Suprapubic skin (tissue), 4 donors: ENCODE results near the gene IL27RA. TPM values are rescaled to one million over a fixed set of nuclear protein-coding genes. Genes with fewer than 3 reads are reported as not detected.
"Not testable (repeated sequence)": the region's sequence is repeated elsewhere in the genome, so short reads cannot be mapped to it uniquely, and the experiment has no call there.

Source experiments
- DNase-seq, 2 donors: peaks; one replicate each; pipeline ENCODE4 v3.0.0-alpha.2; 2019; ENCODE audit warnings: low spot score in 2 of 2
- H3K27ac ChIP-seq: fragments of 200-600 bp; sonication (generic); one replicate; pipeline ENCODE4 v1.5.1; 2019
- H3K27me3 ChIP-seq: fragments of 200-600 bp; sonication (generic); one replicate; pipeline ENCODE4 v1.5.1; 2019
- H3K36me3 ChIP-seq: fragments of 200-600 bp; sonication (generic); one replicate; pipeline ENCODE4 v1.5.1; 2019
- H3K4me1 ChIP-seq: fragments of 200-600 bp; sonication (generic); one replicate; pipeline ENCODE4 v1.5.1; 2019
- H3K4me3 ChIP-seq: fragments of 200-600 bp; sonication (generic); one replicate; pipeline ENCODE4 v1.5.1; 2019; ENCODE audit warnings: mild to moderate bottlenecking
- H3K9me3 ChIP-seq: fragments of 200-600 bp; sonication (generic); one replicate; pipeline ENCODE4 v1.5.1; 2019
- EP300 ChIP-seq: sonication (generic); formaldehyde crosslinking; IDR thresholded peaks from one replicate; pipeline ENCODE4 v1.6.1; 2017; ENCODE audit warnings: antibody characterized with exemption
- POLR2A ChIP-seq, 2 donors: fragments of 450-650 bp; IDR thresholded peaks; one replicate each; pipeline ENCODE4 v1.6.1; 2017; ENCODE audit warnings: antibody characterized with exemption in 2 of 2, mild to moderate bottlenecking in 2 of 2, moderate library complexity in 2 of 2
- POLR2AphosphoS5 ChIP-seq, 3 donors: sonication (generic); formaldehyde crosslinking; IDR thresholded peaks; one replicate each; pipeline ENCODE4 v1.6.1; 2017; ENCODE audit warnings: antibody characterized with exemption in 3 of 3
- WGBS: methylation state at CpG from one replicate; pipeline ENCODE4 v1.1.5; 2018; 5-methylcytosine and 5-hydroxymethylcytosine counted together
- total RNA-seq, 4 donors: library from RNA; depleted of rRNA; stranded (reverse); fragments of >200 nt; gene quantifications; one replicate each; pipeline ENCODE4 v1.1.0, GENCODE V29; 2016
- TF ChIP-seq, protein P1 (sequence below), 2 donors: fragments of 200-600 bp in 1 of 2; fragments of 450-650 bp in 1 of 2; sonication (generic) in 1 of 2; IDR thresholded peaks; one replicate each; pipeline ENCODE4 v1.5.1; 2016 to 2019; ENCODE audit warnings: antibody characterized with exemption in 2 of 2, mild to moderate bottlenecking in 1 of 2, moderate library complexity in 1 of 2

Gene IL27RA
- total RNA-seq, 4 donors from 2014 or later = 0.76 to 2.5 (median 1.5) TPM

DNA sequence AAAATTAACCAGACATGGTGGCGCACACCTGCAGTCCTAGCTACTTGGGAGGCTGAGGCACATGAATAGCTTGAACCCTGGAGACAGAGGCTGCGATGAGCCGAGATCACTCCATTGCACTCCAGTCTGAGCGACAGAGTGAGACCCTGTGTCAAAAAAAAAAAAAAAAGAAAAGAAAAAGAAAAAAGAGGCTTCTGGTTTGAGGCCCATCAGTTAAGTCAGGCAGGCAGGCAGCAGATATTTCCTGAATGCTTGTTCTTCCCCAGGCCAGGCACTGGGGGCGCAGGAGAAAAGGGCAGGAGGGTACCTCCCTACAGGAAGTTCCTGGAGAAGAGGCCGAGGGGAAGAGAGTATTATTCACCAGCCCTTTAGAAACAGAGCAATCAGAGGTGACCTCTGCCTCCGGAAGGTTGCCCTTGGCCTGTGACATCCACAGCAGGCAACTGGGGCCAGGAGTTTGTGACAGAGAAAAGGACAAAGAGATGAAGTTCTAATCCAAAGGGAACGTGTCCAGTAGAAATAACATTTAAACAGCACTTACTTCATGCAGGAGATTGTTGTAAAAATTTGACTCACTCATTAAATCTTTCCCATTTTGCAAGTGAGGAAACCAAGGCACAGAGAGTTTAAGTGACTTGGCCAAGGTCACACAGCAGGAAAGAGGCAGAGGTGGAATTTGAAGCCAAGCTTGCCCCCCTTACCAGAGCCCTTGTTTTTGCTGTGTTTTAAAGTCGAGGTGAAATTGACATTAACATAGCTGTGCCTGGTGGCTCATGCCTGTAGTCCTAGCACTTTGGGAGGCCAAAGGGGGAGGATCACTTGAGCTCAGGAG is 7.9 kb upstream of the IL27RA start:
- Histone ChIP-seq H3K36me3 (no peaks in the 10 kb centered on the region), H3K27me3 (no peaks in the 10 kb centered on the region), H3K4me3 (no peak overlapping the region), H3K9me3 (no peaks in the 10 kb centered on the region), H3K27ac (no peak overlapping the region), H3K4me1 (no peaks in the 10 kb centered on the region)
- TF ChIP-seq, protein P1, sequence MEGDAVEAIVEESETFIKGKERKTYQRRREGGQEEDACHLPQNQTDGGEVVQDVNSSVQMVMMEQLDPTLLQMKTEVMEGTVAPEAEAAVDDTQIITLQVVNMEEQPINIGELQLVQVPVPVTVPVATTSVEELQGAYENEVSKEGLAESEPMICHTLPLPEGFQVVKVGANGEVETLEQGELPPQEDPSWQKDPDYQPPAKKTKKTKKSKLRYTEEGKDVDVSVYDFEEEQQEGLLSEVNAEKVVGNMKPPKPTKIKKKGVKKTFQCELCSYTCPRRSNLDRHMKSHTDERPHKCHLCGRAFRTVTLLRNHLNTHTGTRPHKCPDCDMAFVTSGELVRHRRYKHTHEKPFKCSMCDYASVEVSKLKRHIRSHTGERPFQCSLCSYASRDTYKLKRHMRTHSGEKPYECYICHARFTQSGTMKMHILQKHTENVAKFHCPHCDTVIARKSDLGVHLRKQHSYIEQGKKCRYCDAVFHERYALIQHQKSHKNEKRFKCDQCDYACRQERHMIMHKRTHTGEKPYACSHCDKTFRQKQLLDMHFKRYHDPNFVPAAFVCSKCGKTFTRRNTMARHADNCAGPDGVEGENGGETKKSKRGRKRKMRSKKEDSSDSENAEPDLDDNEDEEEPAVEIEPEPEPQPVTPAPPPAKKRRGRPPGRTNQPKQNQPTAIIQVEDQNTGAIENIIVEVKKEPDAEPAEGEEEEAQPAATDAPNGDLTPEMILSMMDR (IDR thresholded peaks at IDR 0.05) = peak; percentile 26 to 42
- no peak for TF ChIP-seq EP300
- DNase-seq = no peak
- 61% methylated on average over 9 of the region's 9 CpGs for WGBS

DNA sequence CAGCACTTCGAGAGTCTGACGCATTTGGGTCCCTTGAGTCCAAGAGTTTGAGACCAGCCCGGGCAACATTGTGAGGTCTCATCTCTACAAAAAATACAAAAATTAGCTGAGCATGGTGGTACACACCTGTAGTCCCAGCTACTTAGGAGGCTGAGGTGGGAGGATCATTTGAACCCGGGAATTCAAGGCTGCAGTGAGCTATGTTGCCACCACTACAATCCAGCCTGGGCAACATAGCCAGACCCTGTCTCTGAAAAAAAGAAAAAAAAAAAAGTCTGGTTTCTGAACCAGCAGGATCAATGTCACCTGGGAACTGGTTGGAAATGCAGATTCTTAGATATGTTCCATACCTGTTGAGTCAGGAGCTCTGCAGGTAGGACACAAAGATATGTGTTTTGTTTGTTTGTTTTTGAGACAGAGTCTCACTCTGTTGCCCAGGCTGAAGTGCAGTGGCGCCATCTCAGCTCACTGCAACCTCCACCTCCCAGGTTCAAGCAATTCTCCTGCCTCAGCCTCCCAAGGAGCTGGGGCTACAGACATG is 4.8 kb upstream of the IL27RA start:
- not testable (repeated sequence) for H3K36me3 ChIP-seq, H3K9me3 ChIP-seq, H3K27me3 ChIP-seq, H3K4me1 ChIP-seq, H3K4me3 ChIP-seq, DNase-seq, H3K27ac ChIP-seq
- 92% methylated on average over 5 of the region's 5 CpGs for WGBS

DNA sequence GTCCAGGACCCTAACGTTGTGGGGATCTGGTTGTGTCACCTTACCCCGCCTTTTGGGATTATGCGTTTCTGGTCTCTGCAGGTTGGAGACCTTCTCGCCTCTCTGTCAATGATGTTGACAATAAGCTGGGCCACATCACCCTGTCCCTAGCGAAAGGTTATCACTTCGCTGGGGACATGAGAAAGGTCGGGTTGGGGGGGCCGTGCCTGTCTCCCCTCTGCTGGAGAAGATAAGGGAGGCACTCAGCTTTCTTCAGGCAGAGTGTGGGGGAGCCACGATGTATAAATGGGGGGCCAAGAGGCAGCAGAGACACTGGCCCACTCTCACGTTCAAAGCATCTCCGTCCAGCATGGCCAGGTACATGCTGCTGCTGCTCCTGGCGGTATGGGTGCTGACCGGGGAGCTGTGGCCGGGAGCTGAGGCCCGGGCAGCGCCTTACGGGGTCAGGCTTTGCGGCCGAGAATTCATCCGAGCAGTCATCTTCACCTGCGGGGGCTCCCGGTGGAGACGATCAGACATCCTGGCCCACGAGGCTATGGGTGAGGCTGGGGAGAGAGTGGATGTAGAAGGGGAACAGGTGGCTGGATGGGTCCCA is 3.6 kb upstream of the IL27RA start, which contains the start of gene RLN3:
Gene RLN3, plus strand, starts transcription at position 293 of the 595 bp plus-strand sequence. Its CDS starts 57 bp downstream, at position 350.
- no peak within 1 kb of the TSS for H3K4me3 ChIP-seq
- 83% methylated on average over 24 of the region's 24 CpGs for WGBS
- no peak within 1 kb of the TSS for H3K27ac ChIP-seq
- no peak for DNase-seq
- H3K27me3 ChIP-seq = no peaks in the 10 kb centered on the region
- no peaks in the 10 kb centered on the region for H3K36me3 ChIP-seq
- no peaks in the 10 kb centered on the region for H3K9me3 ChIP-seq
- peaks cover 12% of the 10 kb centered on the region for H3K4me1 ChIP-seq
- no peak for TF ChIP-seq POLR2A (IDR thresholded peaks at IDR 0.05)
- no peak for TF ChIP-seq EP300
- TF ChIP-seq, protein P1 (IDR thresholded peaks at IDR 0.05) = no peak
- TF ChIP-seq POLR2AphosphoS5 (IDR thresholded peaks at IDR 0.05) = no peak

DNA sequence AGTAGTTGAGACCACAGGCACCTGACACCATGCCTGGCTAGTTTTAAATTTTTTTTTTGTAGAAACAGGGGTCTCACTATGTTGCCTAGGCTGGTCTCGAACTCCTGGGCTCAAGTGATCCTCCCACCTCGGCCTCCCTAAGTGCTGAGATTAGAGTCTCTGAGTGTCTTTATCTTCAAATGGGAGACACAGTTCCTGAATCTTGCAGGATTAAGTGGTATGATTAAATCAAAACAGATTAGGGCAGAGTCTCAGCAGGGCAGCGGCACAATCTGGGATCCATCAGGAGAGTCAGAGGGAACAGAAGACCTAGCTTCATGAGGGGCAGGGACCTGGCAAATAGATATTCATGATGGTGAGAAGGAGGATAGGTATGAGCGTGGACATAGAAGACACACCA is 2.7 kb upstream of the IL27RA start:
- Histone ChIP-seq H3K27ac (no peak overlapping the region), H3K9me3 (no peaks in the 10 kb centered on the region), H3K4me1 (peaks cover 12% of the 10 kb centered on the region), H3K36me3 (no peaks in the 10 kb centered on the region), H3K4me3 (no peak overlapping the region), H3K27me3 (no peaks in the 10 kb centered on the region)
- DNase-seq = no peak
- TF ChIP-seq, protein P1 (IDR thresholded peaks at IDR 0.05) = no peak
- TF ChIP-seq POLR2A (IDR thresholded peaks at IDR 0.05) (no peak), POLR2AphosphoS5 (IDR thresholded peaks at IDR 0.05) (no peak), EP300 (no peak)
- 70% methylated on average over 4 of the region's 4 CpGs for WGBS

DNA sequence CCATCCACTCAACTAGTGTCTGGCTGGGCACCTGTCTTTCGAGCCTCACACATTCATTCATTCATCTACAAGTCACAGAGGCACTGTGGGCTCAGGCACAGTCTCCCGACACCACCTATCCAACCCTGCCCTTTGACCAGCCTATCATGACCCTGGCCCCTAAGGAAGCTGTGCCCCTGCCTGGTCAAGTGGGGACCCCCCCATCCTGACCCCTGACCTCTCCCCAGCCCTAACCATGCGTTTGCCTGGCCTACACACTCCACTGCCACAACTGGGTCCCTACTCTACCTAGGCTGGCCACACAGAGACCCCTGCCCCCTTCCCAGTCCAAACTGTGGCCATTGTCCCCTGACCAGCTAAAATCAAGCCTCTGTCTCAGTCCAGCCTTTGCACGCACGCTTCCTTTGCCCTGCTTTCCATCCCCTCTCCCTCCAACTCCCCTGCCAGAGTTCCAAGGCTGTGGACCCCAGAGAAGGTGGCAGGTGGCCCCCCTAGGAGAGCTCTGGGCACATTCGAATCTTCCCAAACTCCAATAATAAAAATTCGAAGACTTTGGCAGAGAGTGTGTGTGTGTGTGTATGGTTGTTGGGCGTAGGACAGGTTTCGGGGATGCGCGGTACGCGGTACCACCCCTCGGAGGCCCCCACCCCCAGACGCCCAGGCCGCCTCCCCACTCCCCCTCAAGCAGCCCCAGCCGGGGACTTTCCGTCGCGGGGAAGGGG is 404 bp upstream of the IL27RA start:
- no peak for DNase-seq
- no peak overlapping the region for H3K27ac ChIP-seq
- no peaks in the 10 kb centered on the region for H3K9me3 ChIP-seq
- 49% methylated on average over 7 of the region's 20 CpGs for WGBS
- TF ChIP-seq POLR2AphosphoS5 (IDR thresholded peaks at IDR 0.05) (no peak), EP300 (no peak), POLR2A (IDR thresholded peaks at IDR 0.05) (no peak)
- TF ChIP-seq, protein P1 (IDR thresholded peaks at IDR 0.05) = no peak
- H3K4me1 ChIP-seq = peaks cover 12% of the 10 kb centered on the region
- no peaks in the 10 kb centered on the region for H3K36me3 ChIP-seq
- no peaks in the 10 kb centered on the region for H3K27me3 ChIP-seq
- peak overlapping the region; percentile 72 for H3K4me3 ChIP-seq
